ENCODE measurements around the gene TAF1B. TPM values are rescaled to one million over a fixed set of nuclear protein-coding genes. Genes with fewer than 3 reads are reported as not detected.

TAF1B gene
- total RNA-seq, 4 donors from 2014 or later = 11.7 to 49.4 (median 18.9) TPM

- TF ChIP-seq CTCF (IDR thresholded peaks at IDR 0.05; ENCODE audit: low read depth) = no peak
Observed at GRCh38 chr2:9971890-9972289, 128.6 kb downstream of the TAF1B start.

DNA sequence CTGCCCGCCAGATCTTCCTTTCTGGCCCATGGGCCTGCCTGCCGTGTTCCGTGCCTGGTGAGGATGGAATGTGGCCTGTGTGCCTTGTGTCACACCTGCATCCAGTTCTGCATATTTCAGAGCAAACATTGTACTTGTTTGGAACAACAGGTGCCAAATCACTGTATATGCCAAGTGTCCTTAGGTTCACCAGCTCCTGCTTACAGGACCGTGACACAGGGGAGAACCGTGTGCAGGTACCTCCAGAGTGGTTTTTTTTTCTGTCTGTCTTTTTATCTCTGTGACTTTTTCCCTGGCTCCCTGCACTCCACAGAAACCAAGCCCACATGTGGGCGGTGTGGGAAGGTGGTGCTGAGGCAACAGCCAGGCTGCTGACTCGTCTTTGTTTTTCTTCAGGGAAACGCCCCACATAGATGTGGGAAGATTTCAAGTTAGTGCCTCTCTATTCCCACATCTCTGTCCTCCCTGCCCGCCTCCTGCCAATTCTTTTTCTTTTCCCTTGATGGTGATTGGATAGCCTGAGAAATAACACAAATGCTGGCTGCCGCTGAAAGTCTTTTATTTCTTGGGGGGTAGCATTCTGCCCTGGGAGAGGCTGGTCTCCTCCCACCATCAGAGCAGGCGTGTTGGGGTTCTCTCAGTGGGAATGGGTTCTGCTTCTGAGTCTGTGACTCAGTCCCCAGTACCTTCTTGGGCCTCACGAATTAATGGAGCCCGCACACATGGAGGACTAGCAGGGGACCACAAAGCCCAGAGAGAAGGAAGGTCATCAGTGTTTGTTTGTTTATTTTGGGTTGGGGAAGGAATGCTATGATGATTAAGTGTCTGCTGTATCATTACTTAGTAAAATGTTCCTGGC, 129.6 kb downstream of the TAF1B start:
- no peak for TF ChIP-seq CTCF (IDR thresholded peaks at IDR 0.05; ENCODE audit: low read depth)

DNA sequence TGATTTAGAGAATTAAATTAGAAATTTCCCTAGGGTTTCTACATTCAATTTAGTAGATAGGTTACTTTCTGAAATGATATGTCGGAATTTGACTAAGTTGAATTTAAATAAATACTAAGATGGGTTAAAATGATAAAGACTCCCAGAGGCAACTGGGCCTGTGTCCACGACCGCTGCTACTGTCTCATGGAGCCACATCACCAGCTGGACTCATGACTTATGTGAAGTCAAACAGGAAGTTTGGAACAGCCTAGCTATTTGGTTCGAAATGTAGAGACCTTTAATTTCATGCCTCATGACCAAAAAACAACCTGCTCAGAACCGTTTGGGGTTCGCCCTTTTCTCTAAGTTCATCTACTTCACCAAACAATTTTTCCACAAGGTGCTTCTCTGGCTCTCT, 130.4 kb downstream of the TAF1B start:
- TF ChIP-seq CTCF (IDR thresholded peaks at IDR 0.05; ENCODE audit: low read depth) = no peak

DNA sequence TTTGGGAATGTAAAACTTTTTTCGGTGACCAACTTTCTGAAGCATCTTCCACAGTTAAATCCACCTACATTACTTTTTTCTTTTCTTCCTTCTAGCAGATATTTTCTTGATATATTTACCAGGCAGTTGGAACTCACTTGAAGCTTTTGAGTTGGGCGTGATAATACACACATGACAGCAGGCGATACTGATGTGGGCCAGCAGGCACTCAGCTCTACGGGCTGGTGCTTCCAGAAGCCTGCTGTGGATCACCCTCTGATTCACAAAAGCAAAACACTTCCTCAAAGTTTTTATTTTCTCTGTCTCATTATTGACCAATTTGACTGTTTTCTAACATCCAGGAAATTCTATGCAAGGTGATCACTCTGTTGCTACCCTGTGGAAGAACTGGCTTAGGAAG, 131.1 kb downstream of the TAF1B start:
- no peak for TF ChIP-seq CTCF (IDR thresholded peaks at IDR 0.05; ENCODE audit: low read depth)

DNA sequence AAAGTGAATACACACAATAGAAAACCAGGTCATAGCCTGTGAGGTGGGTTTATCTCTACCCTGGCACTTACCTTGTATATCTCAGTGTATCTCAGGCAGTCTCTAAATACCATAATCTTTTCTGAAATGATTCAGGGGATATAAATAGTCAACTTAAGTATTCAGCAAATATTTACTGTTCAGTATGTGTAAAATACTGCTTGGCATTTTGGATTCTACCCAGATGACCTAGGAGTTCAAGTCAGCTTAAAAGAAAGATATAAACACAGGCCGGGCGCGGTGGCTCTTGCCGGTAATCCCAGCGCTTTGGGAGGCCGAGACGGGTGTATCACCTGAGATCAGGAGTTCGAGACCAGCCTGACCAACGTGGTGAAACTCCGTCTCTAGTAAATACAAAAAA, 132.1 kb downstream of the TAF1B start:
- TF ChIP-seq CTCF (IDR thresholded peaks at IDR 0.05; ENCODE audit: low read depth) = no peak

- no peak for TF ChIP-seq CTCF (IDR thresholded peaks at IDR 0.05; ENCODE audit: low read depth)
Observed at GRCh38 chr2:9975805-9976447, 132.7 kb downstream of the TAF1B start.

- TF ChIP-seq CTCF (IDR thresholded peaks at IDR 0.05; ENCODE audit: low read depth) = no peak
Observed at GRCh38 chr2:9979977-9980376, 136.7 kb downstream of the TAF1B start.
